GM12875 (cell line): ENCODE results near the gene ALDH8A1.

Experiments
- H3K4me3 ChIP-seq: one replicate; pipeline ENCODE4 v1.5.1; 2011; ENCODE audit warnings: low read depth, low read length, control low read depth
- CTCF ChIP-seq: IDR thresholded peaks from 2 replicates; pipeline ENCODE4 v1.5.1; 2011; ENCODE audit warnings: low read depth, mild to moderate bottlenecking, control low read depth, inconsistent platforms, low read length, moderate library complexity, borderline replicate concordance; ENCODE audit not compliant: insufficient read depth

The ALDH8A1 gene

GRCh38 chr6:134870677-134871498, 79.0 kb downstream of the ALDH8A1 start:
- no peak overlapping the region for H3K4me3 ChIP-seq
- no peak for TF ChIP-seq CTCF

GRCh38 chr6:134868812-134869211, 81.1 kb downstream of the ALDH8A1 start:
- H3K4me3 ChIP-seq, result no peak overlapping the region
- no peak for TF ChIP-seq CTCF
